IPS-18c (cell line): Measurements from ENCODE around the gene C19orf47.

Experiments
- H3K4me3 ChIP-seq: 2 replicates; pipeline ENCODE4 v1.7.0; 2013; ENCODE audit warnings: low read depth, mild to moderate bottlenecking, low read length, moderate library complexity; ENCODE audit not compliant: insufficient read depth
- H3K9me3 ChIP-seq: one replicate; pipeline ENCODE4 v1.6.1; 2013; ENCODE audit warnings: mild to moderate bottlenecking, low read length, moderate library complexity; ENCODE audit not compliant: control insufficient read depth, insufficient read depth

Gene C19orf47

DNA sequence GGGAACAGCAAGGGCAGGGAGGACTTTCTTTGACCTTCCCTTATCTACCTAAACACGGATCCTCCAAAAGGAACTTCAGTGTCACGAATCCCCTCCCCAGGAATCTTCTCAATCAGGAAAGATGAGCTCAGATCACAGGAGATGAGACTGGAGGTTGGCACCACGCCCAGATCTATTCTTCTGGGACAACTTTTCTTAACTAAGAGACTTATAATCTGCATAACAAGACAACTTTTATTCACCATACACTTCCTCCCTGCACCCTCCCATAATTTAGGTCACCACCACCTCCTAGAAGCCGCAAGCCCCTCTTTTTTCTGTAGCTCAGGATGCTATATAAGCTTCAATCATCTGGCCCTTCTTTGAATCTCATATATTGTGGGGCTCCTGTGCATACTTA is 43.9 kb downstream of the C19orf47 start:
- H3K9me3 ChIP-seq, result no peaks in the 10 kb centered on the region
- H3K4me3 ChIP-seq, result no peak overlapping the region

DNA sequence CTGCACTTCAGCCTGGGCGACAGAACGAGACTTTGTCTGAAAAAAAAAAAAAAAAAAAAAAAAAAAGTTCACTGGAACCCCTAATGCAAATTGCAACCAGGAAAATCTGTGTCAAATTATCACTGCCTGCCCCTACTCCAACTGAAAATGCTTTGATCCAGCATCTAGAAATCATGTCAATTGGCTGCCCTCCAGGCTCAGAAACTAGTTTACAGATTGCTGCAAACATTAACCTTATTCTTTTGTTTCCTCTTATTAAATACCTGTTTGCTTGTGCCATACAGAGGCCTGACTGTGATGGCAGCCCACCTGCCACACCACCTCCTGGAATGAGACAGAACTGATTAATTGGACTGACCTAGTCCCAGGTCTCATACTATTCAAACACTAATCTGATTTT is 44.4 kb downstream of the C19orf47 start:
- H3K9me3 ChIP-seq, result no peaks in the 10 kb centered on the region

DNA sequence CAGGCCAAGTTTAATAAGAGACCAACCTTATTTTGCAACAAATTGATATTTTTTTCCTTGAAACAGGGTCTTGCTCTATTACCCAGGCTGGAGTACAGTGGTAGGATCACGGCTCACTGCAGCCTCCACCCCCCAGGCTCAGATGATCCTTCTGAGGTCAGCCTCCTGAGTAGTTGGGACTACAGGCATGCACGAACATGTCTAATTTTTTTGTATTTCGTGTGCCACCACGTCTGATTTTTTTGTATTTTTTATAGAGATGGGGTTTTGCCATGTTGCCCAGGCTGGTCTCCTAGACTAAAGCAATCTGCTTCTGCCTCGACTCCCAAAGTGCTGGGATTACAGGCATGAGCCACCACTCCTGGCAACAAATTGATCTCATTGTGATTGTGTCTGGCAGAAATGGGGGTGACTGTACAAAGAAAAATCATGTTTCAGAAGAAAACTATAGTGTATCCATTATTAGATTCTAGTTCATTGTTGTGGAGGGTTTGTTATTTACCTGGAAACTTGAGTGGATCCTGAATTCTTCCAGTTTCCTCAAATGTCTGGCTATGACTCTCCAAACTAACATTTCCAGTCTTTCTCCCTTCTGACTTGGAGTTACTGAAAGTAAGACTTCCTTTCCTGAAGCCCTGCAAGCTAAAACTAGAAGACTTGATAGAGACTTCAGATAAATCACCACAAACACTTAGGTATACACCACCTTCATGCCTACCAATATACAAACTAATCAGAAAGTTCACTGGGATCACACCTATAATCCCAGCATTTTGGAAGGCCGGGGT is 45.8 kb downstream of the C19orf47 start:
- H3K4me3 ChIP-seq, result no peak overlapping the region
- H3K9me3 ChIP-seq, result no peaks in the 10 kb centered on the region

More for the DNA sequence above, 44.4 kb downstream of the C19orf47 start:
- no peak overlapping the region for H3K4me3 ChIP-seq

DNA sequence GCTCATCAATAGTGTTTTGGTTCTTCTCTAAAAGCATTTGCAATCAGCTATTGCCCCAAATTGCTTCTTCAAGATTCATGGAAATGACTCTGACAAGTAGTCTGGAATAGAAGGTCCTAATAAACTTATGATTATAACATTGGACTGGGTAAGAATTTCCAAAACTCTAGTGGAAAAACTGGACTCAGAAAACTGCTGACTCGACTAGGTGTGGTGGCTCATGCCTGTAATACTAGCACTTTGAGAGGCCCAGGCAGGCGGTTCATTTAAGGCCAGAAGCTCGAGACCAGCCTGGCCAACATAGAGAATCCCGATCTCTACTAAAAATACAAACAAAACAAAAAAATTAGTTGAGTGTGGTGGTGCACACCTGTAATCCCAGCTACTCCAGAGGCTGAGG is 47.5 kb downstream of the C19orf47 start:
- H3K4me3 ChIP-seq, result no peak overlapping the region
- no peaks in the 10 kb centered on the region for H3K9me3 ChIP-seq

DNA sequence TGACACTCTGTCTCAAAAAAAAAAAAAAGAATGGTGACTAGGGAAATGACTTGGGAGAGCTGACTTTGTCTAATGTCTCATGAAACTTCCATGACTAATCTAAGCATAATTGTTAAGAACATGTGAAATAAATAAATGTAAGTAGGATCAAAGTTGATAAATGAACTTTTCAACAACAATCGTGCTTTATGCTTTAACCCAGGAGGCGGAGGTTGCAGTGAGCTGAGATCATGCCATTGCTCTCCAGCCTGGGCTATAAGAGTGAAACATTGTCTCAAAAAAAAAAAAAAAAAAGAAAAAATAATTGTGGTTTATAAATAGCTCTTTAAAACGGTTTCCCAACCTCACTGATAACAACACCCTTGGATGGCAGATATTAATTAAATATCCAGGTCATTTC is 50.2 kb downstream of the C19orf47 start:
- Histone ChIP-seq H3K9me3 (no peaks in the 10 kb centered on the region), H3K4me3 (no peak overlapping the region)

DNA sequence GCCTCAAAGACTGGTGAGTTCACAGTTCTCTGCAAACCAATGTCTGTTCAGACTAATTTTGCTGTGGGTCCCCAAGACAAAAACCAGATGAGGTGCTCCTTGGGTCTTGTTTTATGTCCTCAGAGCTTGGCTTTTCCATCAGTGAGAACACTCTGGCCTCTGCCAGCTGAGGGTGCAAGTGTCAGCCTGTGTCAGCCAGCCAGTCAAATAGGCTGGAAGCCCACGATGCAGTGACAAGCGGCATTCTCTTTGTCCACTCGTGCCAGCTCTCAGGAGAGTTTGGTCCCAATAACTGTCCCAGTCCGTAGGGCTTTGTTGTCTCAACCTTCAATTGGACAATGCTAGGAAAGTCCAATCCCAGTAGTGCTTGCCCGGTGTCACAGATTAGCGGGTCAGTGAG is 53.6 kb downstream of the C19orf47 start:
- no peaks in the 10 kb centered on the region for H3K9me3 ChIP-seq

DNA sequence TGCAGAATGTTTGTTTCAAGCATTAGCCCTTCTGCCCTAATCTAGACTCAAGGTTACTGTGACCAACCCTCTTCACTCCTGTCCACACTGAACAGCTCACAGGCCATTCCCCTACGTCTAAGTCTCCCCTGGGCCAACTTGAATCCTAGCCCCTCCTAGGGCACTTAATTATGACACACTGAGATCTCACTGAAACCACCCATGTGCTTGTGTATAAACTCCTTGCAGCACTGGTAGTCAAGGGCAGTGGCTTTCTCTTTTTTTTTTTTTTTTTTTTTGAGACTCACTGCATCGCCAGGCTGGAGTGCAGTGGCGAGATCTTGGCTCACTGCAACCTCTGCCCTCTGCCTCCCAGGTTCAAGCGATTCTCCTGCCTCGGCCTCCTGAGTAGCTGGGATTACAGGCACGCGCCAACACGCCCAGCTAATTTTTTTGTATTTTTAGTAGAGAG is 61.2 kb downstream of the C19orf47 start:
- H3K9me3 ChIP-seq, result no peaks in the 10 kb centered on the region
- no peak overlapping the region for H3K4me3 ChIP-seq

More for the DNA sequence above, 53.6 kb downstream of the C19orf47 start:
- no peak overlapping the region for H3K4me3 ChIP-seq

DNA sequence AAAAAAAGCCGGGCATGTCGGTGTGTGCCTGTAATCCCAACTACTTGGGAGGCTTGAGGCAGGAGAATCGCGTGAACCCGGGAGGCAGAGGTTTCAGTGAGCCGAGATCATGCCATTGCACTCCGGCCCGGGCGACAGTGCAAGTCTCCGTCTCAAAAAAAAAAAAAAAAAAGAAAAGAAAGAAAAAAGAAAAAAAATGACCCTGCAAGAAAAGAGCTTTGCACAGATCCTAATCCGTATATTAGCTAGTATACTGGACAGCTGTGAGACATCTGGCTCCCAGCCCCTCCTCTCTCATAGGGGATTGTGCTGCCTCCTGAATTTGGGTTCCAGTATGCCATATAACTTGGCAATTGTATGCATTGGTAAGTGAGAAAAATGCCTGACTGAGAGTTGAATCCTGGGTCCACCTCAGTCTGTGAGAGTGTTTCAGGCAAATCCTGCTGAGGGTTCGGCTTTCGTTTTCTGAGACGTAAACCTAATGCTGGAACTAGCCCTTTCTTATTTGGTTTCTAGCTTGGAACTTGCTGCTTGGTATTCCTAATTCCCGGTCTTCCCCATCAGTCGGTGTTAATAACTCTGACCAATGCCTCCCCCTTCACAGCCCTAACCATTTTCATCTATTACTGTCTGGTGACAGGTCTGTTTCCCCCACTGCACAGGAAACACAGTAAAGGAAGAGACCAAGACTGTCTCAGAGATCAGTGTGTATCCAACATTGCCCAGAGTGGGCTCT is 61.8 kb downstream of the C19orf47 start:
- Histone ChIP-seq H3K4me3 (peak overlapping the region; percentile 96; the same call in 1 of the 2 replicates), H3K9me3 (no peaks in the 10 kb centered on the region)

DNA sequence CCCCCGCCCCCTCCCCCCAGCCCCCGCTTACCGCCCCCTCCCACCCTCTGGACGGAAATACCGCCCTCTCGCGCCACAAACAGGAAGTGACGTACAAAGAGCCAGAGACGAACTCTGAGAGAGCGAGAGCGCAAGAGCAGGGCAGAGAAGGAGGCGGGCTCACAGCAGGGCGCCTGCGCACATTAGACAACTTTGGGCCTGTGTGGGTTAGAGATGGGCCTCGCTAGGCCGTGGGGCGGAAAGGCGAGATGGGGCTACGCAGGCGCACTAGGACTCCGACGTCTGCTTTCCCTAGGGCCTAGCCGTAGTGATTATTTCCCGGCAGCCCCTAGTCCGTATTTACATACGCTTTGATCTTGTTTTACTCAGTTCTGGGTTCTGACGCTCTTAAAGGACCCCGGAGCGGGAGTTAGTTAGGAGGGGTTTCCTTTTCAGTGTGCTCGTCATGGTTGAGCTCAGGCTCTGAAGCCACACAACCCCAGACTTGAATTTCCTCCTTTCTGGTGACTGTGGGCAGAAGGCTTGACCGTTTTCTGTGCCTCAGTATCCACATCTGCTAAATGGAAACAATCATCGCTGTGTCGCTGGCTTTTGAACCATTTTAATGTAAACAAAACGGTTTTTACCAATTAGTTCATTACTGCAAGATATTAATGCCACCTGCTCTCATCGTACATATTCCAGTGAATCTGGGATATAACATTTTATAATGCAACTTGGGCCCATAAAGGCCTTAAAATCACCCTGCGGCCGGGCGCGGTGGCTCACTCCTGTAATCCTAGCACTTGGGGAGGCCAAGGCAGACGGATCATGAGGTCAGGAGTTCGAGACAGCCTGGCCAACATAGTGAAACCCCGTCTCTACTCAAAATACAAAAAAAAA is 62.6 kb downstream of the C19orf47 start:
- peak overlapping the region; percentile 96 for H3K4me3 ChIP-seq

DNA sequence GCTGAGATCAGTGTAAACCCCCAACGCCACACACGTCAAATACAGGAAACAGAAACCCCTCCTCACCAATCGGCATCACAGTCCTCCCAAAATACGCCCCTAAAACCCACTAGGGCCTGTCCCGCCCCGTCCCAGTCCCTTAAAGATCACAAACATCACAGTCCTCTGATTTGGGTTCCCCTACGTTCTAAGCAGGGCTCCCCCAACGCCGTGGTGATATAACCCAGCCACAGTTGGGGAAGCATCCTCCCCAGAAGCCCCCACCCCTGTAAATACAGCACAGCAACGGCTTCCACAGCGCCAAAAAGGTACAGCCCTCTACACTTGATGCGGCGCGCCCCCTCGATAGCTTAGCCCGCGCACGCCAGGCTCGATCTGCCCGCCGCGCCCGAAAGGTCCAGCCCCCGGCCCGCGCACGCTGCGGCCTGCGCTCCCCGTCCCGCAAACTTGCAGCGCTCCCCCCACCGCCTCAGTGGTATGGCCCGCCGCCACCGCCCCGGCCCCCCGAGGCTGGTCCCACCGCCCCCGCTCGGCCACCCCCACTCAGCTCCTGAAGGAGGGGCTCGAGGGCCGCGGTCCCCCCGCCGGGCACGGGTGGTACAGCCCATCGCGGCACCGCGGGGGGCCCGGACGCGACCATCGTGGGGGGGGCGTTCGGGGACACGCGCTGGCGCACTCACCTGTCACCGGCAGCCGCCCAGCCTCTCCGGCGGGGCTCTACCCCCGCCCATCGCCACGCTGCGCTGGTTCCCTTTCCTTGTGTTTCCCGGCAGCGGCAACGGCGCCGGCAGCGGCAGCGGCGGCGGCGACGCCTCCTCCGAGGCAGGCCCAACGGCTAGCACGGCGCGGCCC is 63.5 kb downstream of the C19orf47 start, which contains the start of gene AKT2:
Gene AKT2, minus strand, starts transcription at position 845 of the 852 bp plus-strand sequence. CDS start 20,078 bp downstream, outside the sequence.
- no peaks in the 10 kb centered on the region for H3K9me3 ChIP-seq
- H3K4me3 ChIP-seq, result peak within 1 kb of the TSS; percentile 96

More for the DNA sequence above, 62.6 kb downstream of the C19orf47 start:
- no peaks in the 10 kb centered on the region for H3K9me3 ChIP-seq

DNA sequence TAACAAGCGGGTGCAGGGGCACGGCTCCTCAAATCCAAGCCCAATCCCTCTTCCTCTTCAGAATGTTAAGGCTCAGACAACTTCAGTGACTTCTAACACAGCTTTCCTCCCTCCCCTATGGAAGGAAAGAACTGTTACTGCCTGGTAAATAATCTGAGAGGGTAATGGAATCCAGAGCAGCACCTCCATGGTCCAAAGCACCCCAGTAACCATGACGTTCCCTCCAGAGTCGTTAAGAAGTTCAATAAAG is 64.0 kb downstream of the C19orf47 start:
- no peaks in the 10 kb centered on the region for H3K9me3 ChIP-seq
- H3K4me3 ChIP-seq, result peak overlapping the region; percentile 96

DNA sequence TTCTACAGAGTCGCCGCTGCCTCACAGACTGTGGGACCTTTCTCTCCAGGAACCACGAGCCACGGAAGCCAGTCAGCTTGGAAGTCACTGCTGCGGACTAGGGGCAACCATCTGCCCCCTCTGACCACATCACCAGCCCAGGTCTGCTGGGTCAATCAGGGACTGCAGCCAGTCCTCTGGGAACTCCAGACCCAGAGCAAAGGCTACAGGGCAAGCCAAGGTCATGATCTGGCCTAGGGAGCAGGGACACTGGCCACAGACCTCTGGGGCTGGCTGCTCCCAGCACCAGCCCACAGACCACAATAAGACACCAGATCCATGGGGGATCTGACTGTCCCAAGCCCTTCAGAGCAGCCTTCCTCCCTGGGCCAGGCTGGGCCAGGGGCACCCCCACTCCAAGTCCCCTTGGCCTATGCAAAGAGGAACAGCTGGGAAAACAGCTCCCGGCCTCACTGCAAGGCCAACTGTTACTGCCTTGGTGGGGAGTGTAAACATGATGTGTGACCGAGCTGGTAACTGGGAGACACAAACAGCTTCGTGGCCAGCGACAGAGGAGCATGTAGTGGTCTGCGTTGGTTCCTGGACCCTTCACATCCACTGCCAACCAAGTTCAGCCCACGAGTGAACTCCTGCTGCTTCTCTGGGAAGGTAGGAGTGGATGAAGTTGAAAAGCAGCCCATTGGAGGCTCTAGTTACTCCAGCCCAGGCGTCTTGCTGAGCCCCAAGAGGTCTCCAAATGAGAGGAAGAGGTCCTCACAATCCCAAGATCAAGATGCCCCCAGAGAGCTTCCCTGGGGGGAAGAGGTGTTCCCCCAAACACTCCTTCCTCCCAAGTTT is 64.6 kb downstream of the C19orf47 start:
- Histone ChIP-seq H3K4me3 (peak overlapping the region; percentile 96), H3K9me3 (no peaks in the 10 kb centered on the region)

DNA sequence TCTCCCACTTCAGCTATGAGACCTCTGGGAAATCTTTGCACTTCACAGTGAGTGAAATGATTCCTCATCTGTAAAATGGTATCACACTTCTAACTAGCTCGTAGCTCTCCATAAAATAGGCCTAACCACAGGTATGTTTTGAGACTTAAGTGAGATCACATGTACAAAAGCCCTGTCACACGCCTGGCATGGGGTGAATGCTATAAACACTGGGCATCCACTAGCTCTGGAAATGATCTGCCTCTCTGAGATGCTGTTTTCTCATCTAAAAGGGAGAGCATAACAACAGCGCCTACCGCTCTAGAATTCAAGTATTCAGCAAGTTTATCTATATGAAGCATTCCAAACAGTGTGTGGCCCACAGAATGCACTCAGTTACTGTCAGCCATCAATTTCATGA is 65.3 kb downstream of the C19orf47 start:
- no peaks in the 10 kb centered on the region for H3K9me3 ChIP-seq
- no peak overlapping the region for H3K4me3 ChIP-seq

DNA sequence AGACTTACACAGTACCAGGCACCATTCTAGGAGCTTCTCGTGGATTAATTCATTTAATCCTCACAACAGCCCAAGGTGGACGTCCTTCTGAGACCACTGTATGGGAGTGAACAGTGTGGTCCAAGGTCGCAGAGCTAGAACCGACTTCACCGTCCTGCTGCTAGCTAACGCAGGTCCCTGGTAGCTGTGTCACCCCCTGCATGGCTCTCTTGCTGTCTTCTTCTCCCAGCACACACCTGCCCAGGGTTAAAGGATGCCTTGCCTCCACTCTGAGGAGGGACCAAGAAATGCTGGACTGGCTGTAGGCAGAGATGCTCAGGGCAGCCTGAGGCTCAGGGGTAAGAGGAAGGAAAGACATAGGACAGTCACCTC is 66.0 kb downstream of the C19orf47 start:
- Histone ChIP-seq H3K4me3 (no peak overlapping the region), H3K9me3 (no peaks in the 10 kb centered on the region)

DNA sequence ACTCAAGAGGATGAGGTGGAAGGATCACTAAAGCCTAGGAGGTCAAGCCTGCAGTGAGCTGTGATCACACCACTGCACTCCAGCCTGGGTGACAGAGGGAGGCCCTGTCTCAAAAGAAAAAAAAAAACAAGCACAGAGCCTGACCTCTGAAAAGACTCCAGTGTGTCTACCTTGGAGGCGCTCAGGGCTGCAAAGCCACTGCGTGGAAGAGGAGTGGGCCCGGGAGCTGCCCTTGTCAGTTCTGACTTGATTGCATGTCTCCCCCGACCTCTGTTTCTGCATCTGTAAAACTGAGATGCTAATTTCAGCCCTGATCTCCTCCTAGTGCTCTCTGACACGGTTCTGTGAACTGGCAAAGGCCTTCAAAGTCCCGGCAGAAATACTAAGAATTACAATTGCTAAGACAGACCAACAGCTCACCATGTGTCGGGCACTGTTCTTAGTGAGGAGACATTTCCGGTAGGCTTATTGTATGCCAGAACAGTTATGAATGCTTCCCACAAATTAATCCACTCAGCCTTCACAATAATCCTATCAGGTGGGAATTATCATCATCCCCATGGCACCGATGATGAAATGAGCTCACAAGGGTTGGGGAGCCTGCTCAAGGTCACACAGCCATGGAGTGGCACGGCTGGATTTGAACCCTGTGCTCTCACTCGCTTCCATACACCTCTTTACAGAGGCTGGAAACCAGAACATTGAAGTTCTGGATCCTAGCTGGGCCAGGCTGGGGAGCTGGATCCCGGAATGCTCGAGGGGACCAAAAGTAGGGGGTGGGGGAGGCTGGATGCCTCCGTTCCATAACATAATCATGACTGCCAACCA is 66.6 kb downstream of the C19orf47 start:
- Histone ChIP-seq H3K4me3 (no peak overlapping the region), H3K9me3 (no peaks in the 10 kb centered on the region)
